ENCODE measurements around the gene ZNF865.

- TF ChIP-seq SIN3A (IDR thresholded peaks at IDR 0.05; ENCODE audit: borderline replicate concordance, insufficient read depth, low read length): no peak
- TF ChIP-seq REST (IDR thresholded peaks at IDR 0.05; ENCODE audit: insufficient read depth in 1 of 2, low read depth in 2 of 2, low read length in 2 of 2): no peak
- no peak for TF ChIP-seq POLR2AphosphoS5 (IDR thresholded peaks at IDR 0.05; ENCODE audit: low read depth, low read length)
- TF ChIP-seq TAF1 (IDR thresholded peaks at IDR 0.05; ENCODE audit: borderline replicate concordance, insufficient read depth, low read length): no peak
- no peak for TF ChIP-seq FOXP2 (optimal IDR thresholded peaks at IDR 0.05; ENCODE audit: borderline replicate concordance, extremely low read depth, extremely low read length, insufficient read depth)
These were observed 51.1 kb downstream of the ZNF865 start for GRCh38 chr19:55656552-55656951.

Measured in PFSK-1 (cell line).